HCT116 (cell line): Measurements from ENCODE around the gene PBX3.

Experiments used
- CEBPB ChIP-seq: IDR thresholded peaks from 2 replicates; pipeline ENCODE4 v1.6.1; 2012; ENCODE audit warnings: low read depth
- CTCF ChIP-seq, 3 experiments: fragments of 200-600 bp in 1 of 3; sonication (generic) in 1 of 3; IDR thresholded peaks in 2 of 3; conservative IDR thresholded peaks in 1 of 3; 2 replicates each; pipeline ENCODE4 v1.5.1; 2012 to 2017; ENCODE audit warnings: low read depth in 2 of 3, low read length in 2 of 3, antibody characterized with exemption in 1 of 3, borderline replicate concordance in 1 of 3, control low read depth in 1 of 3, mild to moderate bottlenecking in 1 of 3, mixed read lengths in 1 of 3, mixed run types in 1 of 3, moderate library complexity in 1 of 3; ENCODE audit not compliant: insufficient read depth in 1 of 3
- EZH2 ChIP-seq: fragments of 200-600 bp; sonication (generic); IDR thresholded peaks from 2 replicates; pipeline ENCODE4 v1.6.1; 2017; ENCODE audit warnings: antibody characterized with exemption, mixed run types
- JUND ChIP-seq: IDR thresholded peaks from 2 replicates; pipeline ENCODE4 v1.6.1; 2012
- POLR2A ChIP-seq: IDR thresholded peaks from 2 replicates; pipeline ENCODE4 v1.7.0; 2011; ENCODE audit warnings: borderline replicate concordance; ENCODE audit not compliant: insufficient read depth, insufficient read length; ENCODE audit errors: extremely low read depth
- POLR2AphosphoS5 ChIP-seq: IDR thresholded peaks from 2 replicates; pipeline ENCODE4 v1.6.1; 2011; ENCODE audit warnings: mild to moderate bottlenecking, low read depth, low read length, moderate library complexity
- RAD21 ChIP-seq: IDR thresholded peaks from 2 replicates; pipeline ENCODE4 v1.6.1; 2012; ENCODE audit warnings: low read depth, mild to moderate bottlenecking
- SP1 ChIP-seq: IDR thresholded peaks from 2 replicates; pipeline ENCODE4 v1.6.1; 2012; ENCODE audit warnings: low read depth
- ZFX ChIP-seq: fragments of 450-650 bp; IDR thresholded peaks from 2 replicates; pipeline ENCODE4 v1.6.1; 2017
- TF ChIP-seq, protein P1 (sequence below): IDR thresholded peaks from 2 replicates; pipeline ENCODE4 v1.6.1; 2012
- TF ChIP-seq, protein P2 (sequence below): IDR thresholded peaks from 2 replicates; pipeline ENCODE4 v1.6.1; 2012; ENCODE audit warnings: low read depth

DNA sequence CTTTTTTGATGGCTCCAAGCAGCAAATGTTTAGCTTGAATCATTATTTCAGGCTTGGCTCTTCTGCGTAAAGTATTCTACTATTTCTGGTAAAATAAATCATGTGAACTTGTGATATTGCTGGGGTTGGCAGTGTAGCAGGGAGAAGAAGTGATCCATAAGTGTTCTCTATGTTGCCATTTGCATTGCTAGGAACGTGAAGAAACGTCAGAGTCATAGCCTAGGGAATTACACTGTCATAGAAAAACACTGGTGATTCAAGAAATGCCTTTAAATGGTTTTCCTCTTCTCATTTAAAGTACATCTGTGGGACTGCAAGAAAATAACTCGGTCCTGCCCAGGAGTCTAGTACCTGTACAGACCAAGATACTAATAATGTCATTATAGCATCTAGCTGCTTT lies 162.3 kb downstream of the PBX3 start:
- TF ChIP-seq CTCF (IDR thresholded peaks at IDR 0.05 in 2 of 3, conservative IDR thresholded peaks at IDR 0.05 in 1 of 3; ENCODE audit: borderline replicate concordance in 1 of 3, insufficient read depth in 1 of 3, low read depth in 2 of 3, low read length in 2 of 3) (no peak), SP1 (no peak), POLR2AphosphoS5 (no peak), CEBPB (no peak), POLR2A (no peak), ZFX (no peak), EZH2 (no peak), JUND (no peak), RAD21 (no peak)
- TF ChIP-seq, protein P1, sequence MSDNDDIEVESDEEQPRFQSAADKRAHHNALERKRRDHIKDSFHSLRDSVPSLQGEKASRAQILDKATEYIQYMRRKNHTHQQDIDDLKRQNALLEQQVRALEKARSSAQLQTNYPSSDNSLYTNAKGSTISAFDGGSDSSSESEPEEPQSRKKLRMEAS, result no peak
- TF ChIP-seq, protein P2, sequence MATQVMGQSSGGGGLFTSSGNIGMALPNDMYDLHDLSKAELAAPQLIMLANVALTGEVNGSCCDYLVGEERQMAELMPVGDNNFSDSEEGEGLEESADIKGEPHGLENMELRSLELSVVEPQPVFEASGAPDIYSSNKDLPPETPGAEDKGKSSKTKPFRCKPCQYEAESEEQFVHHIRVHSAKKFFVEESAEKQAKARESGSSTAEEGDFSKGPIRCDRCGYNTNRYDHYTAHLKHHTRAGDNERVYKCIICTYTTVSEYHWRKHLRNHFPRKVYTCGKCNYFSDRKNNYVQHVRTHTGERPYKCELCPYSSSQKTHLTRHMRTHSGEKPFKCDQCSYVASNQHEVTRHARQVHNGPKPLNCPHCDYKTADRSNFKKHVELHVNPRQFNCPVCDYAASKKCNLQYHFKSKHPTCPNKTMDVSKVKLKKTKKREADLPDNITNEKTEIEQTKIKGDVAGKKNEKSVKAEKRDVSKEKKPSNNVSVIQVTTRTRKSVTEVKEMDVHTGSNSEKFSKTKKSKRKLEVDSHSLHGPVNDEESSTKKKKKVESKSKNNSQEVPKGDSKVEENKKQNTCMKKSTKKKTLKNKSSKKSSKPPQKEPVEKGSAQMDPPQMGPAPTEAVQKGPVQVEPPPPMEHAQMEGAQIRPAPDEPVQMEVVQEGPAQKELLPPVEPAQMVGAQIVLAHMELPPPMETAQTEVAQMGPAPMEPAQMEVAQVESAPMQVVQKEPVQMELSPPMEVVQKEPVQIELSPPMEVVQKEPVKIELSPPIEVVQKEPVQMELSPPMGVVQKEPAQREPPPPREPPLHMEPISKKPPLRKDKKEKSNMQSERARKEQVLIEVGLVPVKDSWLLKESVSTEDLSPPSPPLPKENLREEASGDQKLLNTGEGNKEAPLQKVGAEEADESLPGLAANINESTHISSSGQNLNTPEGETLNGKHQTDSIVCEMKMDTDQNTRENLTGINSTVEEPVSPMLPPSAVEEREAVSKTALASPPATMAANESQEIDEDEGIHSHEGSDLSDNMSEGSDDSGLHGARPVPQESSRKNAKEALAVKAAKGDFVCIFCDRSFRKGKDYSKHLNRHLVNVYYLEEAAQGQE, result no peak
